ENCODE measurements around the gene MCCC2. TPM values are rescaled to one million over a fixed set of nuclear protein-coding genes. Genes with fewer than 3 reads are reported as not detected.

The MCCC2 gene
- total RNA-seq, 6 experiments from 2014 or later = 11.7 to 22.4 (median 14.0) TPM

GRCh38 chr5:71703941-71704340 lies 116.8 kb downstream of the MCCC2 start:
- Mint-ChIP-seq H3K36me3 (ENCODE audit: low read depth) (no peaks in the 10 kb centered on the region), H3K9me3 (no peaks in the 10 kb centered on the region), H3K27ac (no peak overlapping the region), H3K4me1 (ENCODE audit: low read depth) (no peaks in the 10 kb centered on the region), H3K27me3 (ENCODE audit: insufficient read depth) (peaks cover 41% of the 10 kb centered on the region), H3K4me3 (no peak overlapping the region)
- DNase-seq = no peak
- TF ChIP-seq, protein P1, sequence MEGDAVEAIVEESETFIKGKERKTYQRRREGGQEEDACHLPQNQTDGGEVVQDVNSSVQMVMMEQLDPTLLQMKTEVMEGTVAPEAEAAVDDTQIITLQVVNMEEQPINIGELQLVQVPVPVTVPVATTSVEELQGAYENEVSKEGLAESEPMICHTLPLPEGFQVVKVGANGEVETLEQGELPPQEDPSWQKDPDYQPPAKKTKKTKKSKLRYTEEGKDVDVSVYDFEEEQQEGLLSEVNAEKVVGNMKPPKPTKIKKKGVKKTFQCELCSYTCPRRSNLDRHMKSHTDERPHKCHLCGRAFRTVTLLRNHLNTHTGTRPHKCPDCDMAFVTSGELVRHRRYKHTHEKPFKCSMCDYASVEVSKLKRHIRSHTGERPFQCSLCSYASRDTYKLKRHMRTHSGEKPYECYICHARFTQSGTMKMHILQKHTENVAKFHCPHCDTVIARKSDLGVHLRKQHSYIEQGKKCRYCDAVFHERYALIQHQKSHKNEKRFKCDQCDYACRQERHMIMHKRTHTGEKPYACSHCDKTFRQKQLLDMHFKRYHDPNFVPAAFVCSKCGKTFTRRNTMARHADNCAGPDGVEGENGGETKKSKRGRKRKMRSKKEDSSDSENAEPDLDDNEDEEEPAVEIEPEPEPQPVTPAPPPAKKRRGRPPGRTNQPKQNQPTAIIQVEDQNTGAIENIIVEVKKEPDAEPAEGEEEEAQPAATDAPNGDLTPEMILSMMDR (IDR thresholded peaks at IDR 0.05) = no peak

DNA sequence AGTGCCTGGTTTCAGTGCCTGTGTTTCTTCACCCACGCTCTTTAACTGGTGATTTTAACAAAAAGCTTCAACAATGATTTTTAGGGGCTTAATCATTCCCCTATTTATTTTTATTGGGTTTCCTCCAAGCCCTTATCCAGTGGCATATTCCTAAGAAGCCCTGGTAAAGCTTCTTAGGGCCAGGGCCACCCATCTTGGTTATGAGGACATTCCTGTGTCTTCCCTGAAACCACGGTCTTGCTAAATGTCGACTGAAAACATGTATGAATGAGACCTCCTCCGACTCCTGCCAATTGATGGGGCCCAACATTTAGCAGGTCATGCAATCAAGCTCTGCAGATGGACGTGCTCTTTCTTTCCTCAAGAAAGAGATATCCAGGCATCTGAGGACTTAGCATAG lies 118.3 kb downstream of the MCCC2 start:
- no peak overlapping the region for H3K27ac Mint-ChIP-seq
- H3K36me3 Mint-ChIP-seq (ENCODE audit: low read depth) = no peaks in the 10 kb centered on the region
- no peak for DNase-seq
- TF ChIP-seq, protein P1 (IDR thresholded peaks at IDR 0.05) = no peak
- no peaks in the 10 kb centered on the region for H3K4me1 Mint-ChIP-seq (ENCODE audit: low read depth)
- peaks cover 41% of the 10 kb centered on the region for H3K27me3 Mint-ChIP-seq (ENCODE audit: insufficient read depth)
- no peak overlapping the region for H3K4me3 Mint-ChIP-seq
- no peaks in the 10 kb centered on the region for H3K9me3 Mint-ChIP-seq

GRCh38 chr5:71706906-71707305 lies 119.8 kb downstream of the MCCC2 start:
- Mint-ChIP-seq H3K27me3 (ENCODE audit: insufficient read depth) (peaks cover 35% of the 10 kb centered on the region), H3K27ac (no peak overlapping the region)

More at GRCh38 chr5:71706906-71707305, 119.8 kb downstream of the MCCC2 start:
- DNase-seq = no peak
- H3K9me3 Mint-ChIP-seq = no peaks in the 10 kb centered on the region
- TF ChIP-seq, protein P1 (IDR thresholded peaks at IDR 0.05) = no peak
- no peak overlapping the region for H3K4me3 Mint-ChIP-seq
- H3K36me3 Mint-ChIP-seq (ENCODE audit: low read depth) = no peaks in the 10 kb centered on the region
- no peaks in the 10 kb centered on the region for H3K4me1 Mint-ChIP-seq (ENCODE audit: low read depth)

Other genes with a start within 250 kb of the MCCC2 start
- gene BDP1, start 131.7 kb upstream of the MCCC2 start, total RNA-seq (2021; fragmentation: NEBNext Ultra II Directional; extraction: Animal tissue kit (Norgen Biotek cat#: 25700)) = 10 to 100 TPM; 13.1 to 15.9 (median 14.8) TPM
- gene CARTPT, start 131.9 kb downstream of the MCCC2 start, total RNA-seq (2021; fragmentation: NEBNext Ultra II Directional; extraction: Animal tissue kit (Norgen Biotek cat#: 25700)) = not detected